HepG2 (cell line): ENCODE results near the gene GPAT3. TPM values are rescaled to one million over a fixed set of nuclear protein-coding genes. Genes with fewer than 3 reads are reported as not detected.

Experiments used
- ATF5 ChIP-seq: sonication (generic); formaldehyde crosslinking; IDR thresholded peaks from 2 replicates; pipeline ENCODE4 v1.4.0; 2020; ENCODE audit warnings: mild to moderate bottlenecking, low read depth, missing genetic modification reagents
- HMG20B ChIP-seq: conservative IDR thresholded peaks from 2 replicates; pipeline ENCODE4 v1.6.1; 2016; ENCODE audit warnings: missing genetic modification reagents, missing compliant biosample characterization
- MXD3 ChIP-seq: IDR thresholded peaks from 2 replicates; pipeline ENCODE4 v1.6.1; 2016; ENCODE audit warnings: mild to moderate bottlenecking, missing biosample characterization, missing genetic modification reagents
- RFXAP ChIP-seq: sonication (generic); formaldehyde crosslinking; IDR thresholded peaks from 2 replicates; pipeline ENCODE4 v1.4.0; 2020; ENCODE audit warnings: missing genetic modification reagents, borderline replicate concordance
- SP2 ChIP-seq: sonication (generic); formaldehyde crosslinking; IDR thresholded peaks from 2 replicates; pipeline ENCODE4 v1.5.1; 2020; ENCODE audit warnings: mild to moderate bottlenecking, missing genetic modification reagents
- SRF ChIP-seq: IDR thresholded peaks from 2 replicates; pipeline ENCODE4 v1.6.1; 2011; ENCODE audit warnings: mild to moderate bottlenecking, low read depth, low read length, moderate library complexity
- ZC3H4 ChIP-seq: sonication (generic); formaldehyde crosslinking; IDR thresholded peaks from 2 replicates; pipeline ENCODE4 v1.4.0; 2020; ENCODE audit warnings: missing genetic modification reagents, borderline replicate concordance
- ZNF335 ChIP-seq: sonication (generic); formaldehyde crosslinking; IDR thresholded peaks from 2 replicates; pipeline ENCODE4 v1.4.0; 2020; ENCODE audit warnings: missing genetic modification reagents
- ZNF367 ChIP-seq: sonication (generic); formaldehyde crosslinking; IDR thresholded peaks from 2 replicates; pipeline ENCODE4 v1.4.0; 2020; ENCODE audit warnings: missing genetic modification reagents, borderline replicate concordance
- ZNF468 ChIP-seq: sonication (generic); formaldehyde crosslinking; IDR thresholded peaks from 2 replicates; pipeline ENCODE4 v1.8.0; 2022; ENCODE audit warnings: mild to moderate bottlenecking, moderate library complexity, missing genetic modification reagents
- ZNF724P ChIP-seq: sonication (generic); formaldehyde crosslinking; IDR thresholded peaks from 2 replicates; pipeline ENCODE4 v1.8.0; 2022; ENCODE audit warnings: missing genetic modification reagents, borderline replicate concordance
- ZNF775 ChIP-seq: sonication (generic); formaldehyde crosslinking; IDR thresholded peaks from 2 replicates; pipeline ENCODE4 v1.4.0; 2020; ENCODE audit warnings: missing genetic modification reagents, mild to moderate bottlenecking, moderate library complexity, borderline replicate concordance
- ZNF781 ChIP-seq: sonication (generic); formaldehyde crosslinking; IDR thresholded peaks from 2 replicates; pipeline ENCODE4 v1.5.1; 2020; ENCODE audit warnings: borderline replicate concordance, mild to moderate bottlenecking, missing genetic modification reagents; ENCODE audit errors: not compliant biosample characterization
- ZNF839 ChIP-seq: sonication (generic); formaldehyde crosslinking; IDR thresholded peaks from 2 replicates; pipeline ENCODE4 v1.4.0; 2020; ENCODE audit warnings: missing genetic modification reagents, mild to moderate bottlenecking, borderline replicate concordance
- polyA plus RNA-seq, 8 experiments: library from polyadenylated mRNA; depleted of rRNA in 3 of 8; stranded (reverse) in 7 of 8; unstranded in 1 of 8; fragments of >200 nt; fragmentation: Illumina TruSeq in 4 of 8; extraction: Trizol in 4 of 8; gene quantifications; 2 replicates each; pipeline versions ENCODE4 v1.2.1 to v1.2.3, GENCODE V29; 2011 to 2016; ENCODE audit warnings: low read depth in 4 of 8, missing spikeins in 1 of 8, mixed read lengths in 1 of 8; ENCODE audit not compliant: insufficient read depth in 1 of 8
- total RNA-seq, 5 experiments: library from RNA; depleted of rRNA; stranded (reverse); fragments of >200 nt; fragmentation: Illumina TruSeq; extraction: Trizol; gene quantifications; 2 replicates each; pipeline ENCODE4 v1.2.3, GENCODE V29; 2016; ENCODE audit warnings: low read depth in 1 of 5
- TF ChIP-seq, protein P1 (sequence below): IDR thresholded peaks from 2 replicates; pipeline ENCODE4 v1.6.1; 2018; ENCODE audit warnings: missing genetic modification reagents, mild to moderate bottlenecking, missing compliant biosample characterization
- TF ChIP-seq, protein P2 (sequence below): sonication (generic); formaldehyde crosslinking; IDR thresholded peaks from 2 replicates; pipeline ENCODE4 v1.4.0; 2020; ENCODE audit warnings: missing genetic modification reagents
- TF ChIP-seq, protein P3 (sequence below): sonication (generic); formaldehyde crosslinking; IDR thresholded peaks from 2 replicates; pipeline ENCODE4 v1.4.0; 2020; ENCODE audit warnings: missing genetic modification reagents, borderline replicate concordance
- TF ChIP-seq, protein P4 (sequence below): sonication (generic); formaldehyde crosslinking; conservative IDR thresholded peaks from 2 replicates; pipeline ENCODE4 v1.4.0; 2020; ENCODE audit warnings: mild to moderate bottlenecking, missing genetic modification reagents, moderate library complexity
- TF ChIP-seq, protein P5 (sequence below): sonication (generic); formaldehyde crosslinking; IDR thresholded peaks from 2 replicates; pipeline ENCODE4 v1.5.0; 2020; ENCODE audit warnings: missing genetic modification reagents, mild to moderate bottlenecking, borderline replicate concordance

GPAT3 gene
- total and polyA plus RNA-seq, 2 of the 13 experiments (the other 11 are each of a cell fraction or from before 2014, with no cell fraction given) = 2.4 to 2.6 TPM

- TF ChIP-seq, protein P1, sequence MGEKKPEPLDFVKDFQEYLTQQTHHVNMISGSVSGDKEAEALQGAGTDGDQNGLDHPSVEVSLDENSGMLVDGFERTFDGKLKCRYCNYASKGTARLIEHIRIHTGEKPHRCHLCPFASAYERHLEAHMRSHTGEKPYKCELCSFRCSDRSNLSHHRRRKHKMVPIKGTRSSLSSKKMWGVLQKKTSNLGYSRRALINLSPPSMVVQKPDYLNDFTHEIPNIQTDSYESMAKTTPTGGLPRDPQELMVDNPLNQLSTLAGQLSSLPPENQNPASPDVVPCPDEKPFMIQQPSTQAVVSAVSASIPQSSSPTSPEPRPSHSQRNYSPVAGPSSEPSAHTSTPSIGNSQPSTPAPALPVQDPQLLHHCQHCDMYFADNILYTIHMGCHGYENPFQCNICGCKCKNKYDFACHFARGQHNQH (CRISPR knock-in tag) = no peak
- no peak for TF ChIP-seq ZNF781
- no peak for TF ChIP-seq SRF
- no peak for TF ChIP-seq ZNF724P (CRISPR knock-in tag)
- TF ChIP-seq ZC3H4 (CRISPR knock-in tag) = no peak
- TF ChIP-seq ZNF775 (CRISPR knock-in tag) = no peak
- TF ChIP-seq ZNF468 (CRISPR knock-in tag) = no peak
- TF ChIP-seq, protein P2, sequence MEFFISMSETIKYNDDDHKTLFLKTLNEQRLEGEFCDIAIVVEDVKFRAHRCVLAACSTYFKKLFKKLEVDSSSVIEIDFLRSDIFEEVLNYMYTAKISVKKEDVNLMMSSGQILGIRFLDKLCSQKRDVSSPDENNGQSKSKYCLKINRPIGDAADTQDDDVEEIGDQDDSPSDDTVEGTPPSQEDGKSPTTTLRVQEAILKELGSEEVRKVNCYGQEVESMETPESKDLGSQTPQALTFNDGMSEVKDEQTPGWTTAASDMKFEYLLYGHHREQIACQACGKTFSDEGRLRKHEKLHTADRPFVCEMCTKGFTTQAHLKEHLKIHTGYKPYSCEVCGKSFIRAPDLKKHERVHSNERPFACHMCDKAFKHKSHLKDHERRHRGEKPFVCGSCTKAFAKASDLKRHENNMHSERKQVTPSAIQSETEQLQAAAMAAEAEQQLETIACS (CRISPR knock-in tag) = no peak
- 0 out of 2 replicates have a peak, but pooled peaks have one; percentile 24 for TF ChIP-seq HMG20B (CRISPR knock-in tag)
- no peak for TF ChIP-seq RFXAP
- no peak for TF ChIP-seq ZNF335
- TF ChIP-seq ZNF839 = no peak
- 0 out of 2 replicates have a peak, but pooled peaks have one; percentile 10 for TF ChIP-seq MXD3 (CRISPR knock-in tag)
- no peak for TF ChIP-seq ATF5
- no peak for TF ChIP-seq ZNF367 (CRISPR knock-in tag)
- TF ChIP-seq, protein P3, sequence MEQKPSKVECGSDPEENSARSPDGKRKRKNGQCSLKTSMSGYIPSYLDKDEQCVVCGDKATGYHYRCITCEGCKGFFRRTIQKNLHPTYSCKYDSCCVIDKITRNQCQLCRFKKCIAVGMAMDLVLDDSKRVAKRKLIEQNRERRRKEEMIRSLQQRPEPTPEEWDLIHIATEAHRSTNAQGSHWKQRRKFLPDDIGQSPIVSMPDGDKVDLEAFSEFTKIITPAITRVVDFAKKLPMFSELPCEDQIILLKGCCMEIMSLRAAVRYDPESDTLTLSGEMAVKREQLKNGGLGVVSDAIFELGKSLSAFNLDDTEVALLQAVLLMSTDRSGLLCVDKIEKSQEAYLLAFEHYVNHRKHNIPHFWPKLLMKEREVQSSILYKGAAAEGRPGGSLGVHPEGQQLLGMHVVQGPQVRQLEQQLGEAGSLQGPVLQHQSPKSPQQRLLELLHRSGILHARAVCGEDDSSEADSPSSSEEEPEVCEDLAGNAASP (CRISPR knock-in tag) = peak; percentile 34; the same call in 1 of the 2 replicates
- TF ChIP-seq, protein P4, sequence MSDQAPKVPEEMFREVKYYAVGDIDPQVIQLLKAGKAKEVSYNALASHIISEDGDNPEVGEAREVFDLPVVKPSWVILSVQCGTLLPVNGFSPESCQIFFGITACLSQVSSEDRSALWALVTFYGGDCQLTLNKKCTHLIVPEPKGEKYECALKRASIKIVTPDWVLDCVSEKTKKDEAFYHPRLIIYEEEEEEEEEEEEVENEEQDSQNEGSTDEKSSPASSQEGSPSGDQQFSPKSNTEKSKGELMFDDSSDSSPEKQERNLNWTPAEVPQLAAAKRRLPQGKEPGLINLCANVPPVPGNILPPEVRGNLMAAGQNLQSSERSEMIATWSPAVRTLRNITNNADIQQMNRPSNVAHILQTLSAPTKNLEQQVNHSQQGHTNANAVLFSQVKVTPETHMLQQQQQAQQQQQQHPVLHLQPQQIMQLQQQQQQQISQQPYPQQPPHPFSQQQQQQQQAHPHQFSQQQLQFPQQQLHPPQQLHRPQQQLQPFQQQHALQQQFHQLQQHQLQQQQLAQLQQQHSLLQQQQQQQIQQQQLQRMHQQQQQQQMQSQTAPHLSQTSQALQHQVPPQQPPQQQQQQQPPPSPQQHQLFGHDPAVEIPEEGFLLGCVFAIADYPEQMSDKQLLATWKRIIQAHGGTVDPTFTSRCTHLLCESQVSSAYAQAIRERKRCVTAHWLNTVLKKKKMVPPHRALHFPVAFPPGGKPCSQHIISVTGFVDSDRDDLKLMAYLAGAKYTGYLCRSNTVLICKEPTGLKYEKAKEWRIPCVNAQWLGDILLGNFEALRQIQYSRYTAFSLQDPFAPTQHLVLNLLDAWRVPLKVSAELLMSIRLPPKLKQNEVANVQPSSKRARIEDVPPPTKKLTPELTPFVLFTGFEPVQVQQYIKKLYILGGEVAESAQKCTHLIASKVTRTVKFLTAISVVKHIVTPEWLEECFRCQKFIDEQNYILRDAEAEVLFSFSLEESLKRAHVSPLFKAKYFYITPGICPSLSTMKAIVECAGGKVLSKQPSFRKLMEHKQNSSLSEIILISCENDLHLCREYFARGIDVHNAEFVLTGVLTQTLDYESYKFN = no peak
- TF ChIP-seq, protein P5, sequence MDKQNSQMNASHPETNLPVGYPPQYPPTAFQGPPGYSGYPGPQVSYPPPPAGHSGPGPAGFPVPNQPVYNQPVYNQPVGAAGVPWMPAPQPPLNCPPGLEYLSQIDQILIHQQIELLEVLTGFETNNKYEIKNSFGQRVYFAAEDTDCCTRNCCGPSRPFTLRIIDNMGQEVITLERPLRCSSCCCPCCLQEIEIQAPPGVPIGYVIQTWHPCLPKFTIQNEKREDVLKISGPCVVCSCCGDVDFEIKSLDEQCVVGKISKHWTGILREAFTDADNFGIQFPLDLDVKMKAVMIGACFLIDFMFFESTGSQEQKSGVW = no peak
- no peak for TF ChIP-seq SP2
These were observed at the start of gene GPAT3 (continued) for GRCh38 chr4:83535520-83536361.
